H7 (cell line): ENCODE data around the gene FSTL1. TPM values are rescaled to one million over a fixed set of nuclear protein-coding genes. Genes with fewer than 3 reads are reported as not detected.
"Not testable (repeated sequence)": the region's sequence is repeated elsewhere in the genome, so short reads cannot be mapped to it uniquely, and the experiment has no call there.

ENCODE experiments used
- DNase-seq: peaks from one replicate; pipeline ENCODE4 v3.0.0; 2012
- H3K27me3 ChIP-seq: 2 replicates; pipeline ENCODE4 v1.6.0; 2011; ENCODE audit warnings: mild to moderate bottlenecking, low read length; ENCODE audit not compliant: control insufficient read depth, insufficient read depth
- H3K36me3 ChIP-seq: replicated peaks from 2 replicates; pipeline ENCODE4 v1.5.1; 2011; ENCODE audit warnings: low read length; ENCODE audit not compliant: control insufficient read depth, insufficient read depth
- H3K4me3 ChIP-seq: 2 replicates; pipeline ENCODE4 v1.5.1; 2011; ENCODE audit warnings: low read depth, mild to moderate bottlenecking, control low read depth, low read length, moderate library complexity; ENCODE audit not compliant: insufficient read depth
- total RNA-seq: library from RNA; depleted of rRNA; stranded (reverse); fragments of >200 nt; shearing (Covaris generic); gene quantifications from 2 replicates; pipeline ENCODE4 v1.2.3, GENCODE V29; 2014

The FSTL1 gene
- total RNA-seq, 1 experiment from 2014 or later, result 318 TPM

GRCh38 chr3:120402257-120402656, 48.5 kb downstream of the FSTL1 start:
- Histone ChIP-seq H3K27me3 (no peaks in the 10 kb centered on the region), H3K4me3 (no peak overlapping the region), H3K36me3 (peaks cover 76% of the 10 kb centered on the region)
- no peak for DNase-seq

GRCh38 chr3:120399372-120399771, 51.4 kb downstream of the FSTL1 start:
- no peaks in the 10 kb centered on the region for H3K27me3 ChIP-seq
- DNase-seq, result no peak
- no peak overlapping the region for H3K4me3 ChIP-seq
- H3K36me3 ChIP-seq, result peaks cover 70% of the 10 kb centered on the region

GRCh38 chr3:120396469-120396868, 54.3 kb downstream of the FSTL1 start:
- peaks cover 54% of the 10 kb centered on the region for H3K36me3 ChIP-seq
- no peak overlapping the region for H3K4me3 ChIP-seq
- H3K27me3 ChIP-seq, result no peaks in the 10 kb centered on the region
- no peak for DNase-seq

- Histone ChIP-seq H3K4me3 (no peak overlapping the region), H3K36me3 (peaks cover 37% of the 10 kb centered on the region), H3K27me3 (no peaks in the 10 kb centered on the region)
- DNase-seq, result no peak
Observed at GRCh38 chr3:120394347-120394746, 56.4 kb downstream of the FSTL1 start.

DNA sequence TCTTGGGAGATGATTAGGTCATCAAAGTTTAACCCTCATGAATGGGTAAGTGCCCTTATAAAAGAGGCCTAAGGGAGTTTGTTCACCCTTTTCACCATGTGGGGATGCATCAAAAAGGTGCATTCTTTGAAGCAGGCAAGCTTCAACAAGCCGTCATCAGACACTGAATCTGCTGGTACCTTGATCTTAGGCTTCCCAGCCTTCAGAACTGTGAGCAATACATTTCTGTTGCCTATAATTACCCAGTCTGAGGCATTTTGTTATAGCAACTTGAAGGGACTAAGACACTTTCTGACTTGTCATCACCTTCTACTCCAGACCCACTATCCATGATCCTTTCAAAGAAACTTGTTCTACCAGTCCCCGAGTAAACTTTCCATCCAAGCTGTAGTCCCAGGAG, 57.0 kb downstream of the FSTL1 start:
- peaks cover 31% of the 10 kb centered on the region for H3K36me3 ChIP-seq
- no peak overlapping the region for H3K4me3 ChIP-seq
- no peak for DNase-seq
- H3K27me3 ChIP-seq, result no peaks in the 10 kb centered on the region

DNA sequence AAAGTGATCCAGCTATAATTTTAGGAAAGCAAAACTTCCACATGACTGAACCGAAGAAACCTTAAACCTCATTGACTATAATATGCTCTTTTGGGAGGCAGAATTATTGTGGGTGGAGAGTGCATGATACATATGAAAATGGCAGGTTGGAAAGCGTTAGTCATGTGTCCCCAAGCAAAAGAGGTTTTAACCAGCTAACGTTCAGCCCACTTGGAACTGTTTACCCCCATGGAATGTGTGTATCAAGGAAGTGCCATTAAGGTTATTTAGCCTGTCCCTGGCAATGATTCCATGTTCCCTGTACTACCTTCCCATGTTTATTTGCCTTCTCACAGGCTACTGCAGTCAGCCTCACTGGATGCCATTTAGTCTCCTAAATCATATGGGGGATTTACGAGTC, 57.5 kb downstream of the FSTL1 start:
- Histone ChIP-seq H3K36me3 (peaks cover 27% of the 10 kb centered on the region), H3K4me3 (no peak overlapping the region), H3K27me3 (no peaks in the 10 kb centered on the region)
- no peak for DNase-seq

- H3K27me3 ChIP-seq, result no peaks in the 10 kb centered on the region
- no peak overlapping the region for H3K4me3 ChIP-seq
- no peaks in the 10 kb centered on the region for H3K36me3 ChIP-seq
- DNase-seq, result no peak
Observed at GRCh38 chr3:120382941-120383447, 67.8 kb downstream of the FSTL1 start.

DNA sequence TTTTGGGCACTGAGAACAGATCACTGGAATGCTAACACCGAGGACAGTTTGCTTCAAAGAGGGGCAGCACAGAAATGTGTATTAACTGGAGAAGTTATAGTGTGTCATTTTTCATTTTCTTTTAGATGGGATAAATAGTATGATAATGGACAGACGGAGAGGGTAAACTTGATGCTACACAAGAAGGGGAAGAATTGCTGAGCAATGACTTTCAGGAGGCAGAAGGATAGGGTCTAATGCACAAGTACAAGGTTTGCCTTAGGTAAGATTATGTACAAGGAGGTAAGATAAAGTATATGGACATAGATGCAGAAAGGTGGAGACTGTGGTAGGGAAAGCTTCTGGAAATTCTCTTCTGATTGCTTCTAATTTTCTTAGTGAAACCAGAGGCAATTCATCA, 69.3 kb downstream of the FSTL1 start:
- no peak for DNase-seq

GRCh38 chr3:120377948-120378347, 72.8 kb downstream of the FSTL1 start:
- not testable (repeated sequence) for DNase-seq, H3K4me3 ChIP-seq, H3K36me3 ChIP-seq, H3K27me3 ChIP-seq

More for the DNA sequence above, 69.3 kb downstream of the FSTL1 start:
- no peaks in the 10 kb centered on the region for H3K27me3 ChIP-seq
- no peak overlapping the region for H3K4me3 ChIP-seq
- H3K36me3 ChIP-seq, result no peaks in the 10 kb centered on the region

DNA sequence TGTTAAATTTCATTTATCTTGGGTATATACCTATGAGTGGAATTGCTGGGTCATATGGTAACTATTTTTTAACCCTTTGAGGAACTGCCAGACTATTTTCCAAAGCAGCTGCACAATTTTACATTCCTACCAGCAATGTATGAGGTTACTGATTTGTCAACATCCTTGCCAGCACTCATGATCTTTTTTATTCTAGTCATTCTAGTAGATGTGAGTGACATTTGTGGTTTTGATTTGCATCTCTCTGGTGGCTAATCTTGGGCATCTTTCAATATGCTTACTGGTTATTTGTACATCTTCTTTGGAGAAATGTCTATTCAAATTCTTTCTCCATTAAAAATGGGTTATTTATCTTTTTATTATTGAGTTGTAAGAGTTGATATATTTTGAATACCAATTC, 80.3 kb downstream of the FSTL1 start:
- DNase-seq, result no peak
- H3K27me3 ChIP-seq, result no peaks in the 10 kb centered on the region
- H3K4me3 ChIP-seq, result no peak overlapping the region

DNA sequence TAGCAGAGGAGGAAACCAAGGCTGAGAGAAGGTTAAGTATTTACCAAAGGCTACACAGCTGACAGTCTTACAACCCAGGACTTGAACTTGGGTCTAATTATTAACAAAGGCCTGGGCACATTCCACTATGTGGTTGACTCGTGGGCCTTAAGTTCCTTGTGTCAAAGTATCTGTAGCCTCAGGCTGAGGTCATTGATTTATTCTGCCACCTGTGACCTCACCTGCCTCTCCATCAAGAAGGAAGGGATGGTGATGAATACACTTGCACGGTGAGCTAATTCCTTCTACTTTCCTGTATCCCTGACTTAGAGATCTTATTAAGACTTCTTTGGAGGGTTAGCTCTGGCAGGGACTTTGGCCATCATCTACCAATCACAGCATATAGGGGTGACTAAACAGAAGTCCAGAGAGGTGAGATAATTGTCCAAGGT, 81.7 kb downstream of the FSTL1 start:
- Histone ChIP-seq H3K4me3 (no peak overlapping the region), H3K27me3 (no peaks in the 10 kb centered on the region)
- no peak for DNase-seq

More for the DNA sequence above, 80.3 kb downstream of the FSTL1 start:
- H3K36me3 ChIP-seq, result no peaks in the 10 kb centered on the region

DNA sequence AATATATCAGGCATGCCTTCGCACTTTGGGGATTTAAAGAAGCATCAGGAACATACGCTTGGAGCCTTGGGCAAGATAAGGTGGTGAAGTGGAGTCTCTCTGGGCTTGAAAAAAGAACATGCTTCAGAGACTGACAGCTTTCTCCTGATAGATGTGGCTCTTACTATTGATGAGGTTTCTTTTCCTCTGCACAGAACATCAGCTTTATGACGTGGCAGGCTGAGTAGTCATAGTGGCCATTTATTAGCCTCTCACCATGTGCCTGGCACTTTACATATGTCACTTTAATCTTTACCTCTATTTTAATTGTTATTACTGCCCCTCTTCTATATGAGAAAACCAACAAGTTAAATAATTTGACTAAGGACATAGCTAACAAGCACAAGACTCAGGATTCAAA, 82.6 kb downstream of the FSTL1 start:
- Histone ChIP-seq H3K4me3 (no peak overlapping the region), H3K27me3 (no peaks in the 10 kb centered on the region), H3K36me3 (no peaks in the 10 kb centered on the region)
- DNase-seq, result no peak

More for the DNA sequence above, 81.7 kb downstream of the FSTL1 start:
- no peaks in the 10 kb centered on the region for H3K36me3 ChIP-seq

GRCh38 chr3:120364821-120365220, 86.0 kb downstream of the FSTL1 start:
- DNase-seq, result no peak
- H3K4me3 ChIP-seq, result no peak overlapping the region
- no peaks in the 10 kb centered on the region for H3K36me3 ChIP-seq
- no peaks in the 10 kb centered on the region for H3K27me3 ChIP-seq

- Histone ChIP-seq H3K27me3 (no peaks in the 10 kb centered on the region), H3K36me3 (no peaks in the 10 kb centered on the region), H3K4me3 (no peak overlapping the region)
- DNase-seq, result no peak
Observed at GRCh38 chr3:120364101-120364500, 86.7 kb downstream of the FSTL1 start.

- Histone ChIP-seq H3K27me3 (no peaks in the 10 kb centered on the region), H3K4me3 (no peak overlapping the region), H3K36me3 (no peaks in the 10 kb centered on the region)
- DNase-seq, result no peak
Observed at GRCh38 chr3:120357807-120358206, 93.0 kb downstream of the FSTL1 start.

DNA sequence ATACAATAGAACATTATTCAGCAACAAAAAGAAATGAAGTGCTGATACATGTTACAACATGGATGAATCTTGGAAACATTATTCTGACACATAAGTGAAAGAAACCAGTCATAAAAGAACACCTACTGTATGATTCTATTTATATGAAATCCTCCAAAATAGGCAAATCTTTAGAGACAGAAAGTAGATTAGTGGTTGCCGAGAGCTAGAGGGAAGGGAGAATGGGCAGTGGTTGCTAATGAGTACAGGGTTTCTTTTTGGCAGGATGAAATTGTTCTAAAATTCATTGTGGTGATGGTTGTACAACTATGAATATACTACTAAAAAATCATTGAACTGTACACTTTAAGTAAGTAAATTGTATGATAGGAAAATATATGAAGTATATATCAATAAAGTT, 95.3 kb downstream of the FSTL1 start:
- Histone ChIP-seq H3K27me3 (no peaks in the 10 kb centered on the region), H3K36me3 (no peaks in the 10 kb centered on the region), H3K4me3 (no peak overlapping the region)
- no peak for DNase-seq
